PC-9 (cell line): Measurements from ENCODE around the gene EYS. TPM values are rescaled to one million over a fixed set of nuclear protein-coding genes. Genes with fewer than 3 reads are reported as not detected.

ENCODE experiments used
- BruUV-seq: library from RNA; stranded (reverse); fragments of 400-500 nt; replicated peaks from 2 replicates; lab custom pipeline; 2021; lab: Mats Ljungman, UMichigan
- CTCF ChIA-PET: fragments of 300-600 bp; sonication (Branson Sonifier 250); formaldehyde crosslinking; loops from one replicate; lab custom pipeline; 2022; ENCODE audit warnings: antibody characterized with exemption; lab: Charles Lee
- POLR2A ChIA-PET: fragments of 300-600 bp; sonication (Branson Sonifier 250); formaldehyde crosslinking; loops from one replicate; lab custom pipeline; 2022; ENCODE audit warnings: antibody characterized with exemption; ENCODE audit not compliant: unreplicated experiment; lab: Charles Lee
- DNase-seq, 2 experiments: peaks; one replicate each; pipeline versions ENCODE4 v3.0.0 to v3.0.0-alpha.2; 2015 to 2022; ENCODE audit warnings: mixed read lengths in 1 of 2
- H2AFZ ChIP-seq: fragments of 200-600 bp; sonication (generic); 2 replicates; pipeline ENCODE4 v1.8.1; 2017; ENCODE audit warnings: antibody characterized with exemption
- H3F3A ChIP-seq: fragments of 200-600 bp; sonication (generic); 2 replicates; pipeline ENCODE4 v1.8.1; 2017; ENCODE audit warnings: antibody characterized with exemption, mild to moderate bottlenecking, low read depth; ENCODE audit not compliant: insufficient read depth
- H3K27ac ChIP-seq: fragments of 200-600 bp; sonication (generic); 2 replicates; pipeline ENCODE4 v1.6.1; 2016; ENCODE audit warnings: mixed run types
- H3K27me3 ChIP-seq: fragments of 200-600 bp; sonication (generic); 2 replicates; pipeline ENCODE4 v1.6.1; 2016; ENCODE audit warnings: low read depth, mixed run types; ENCODE audit not compliant: insufficient read depth
- H3K36me3 ChIP-seq: fragments of 200-600 bp; sonication (generic); 2 replicates; pipeline ENCODE4 v1.6.1; 2016; ENCODE audit warnings: low read depth, mixed run types
- H3K4me1 ChIP-seq: fragments of 200-600 bp; sonication (generic); replicated peaks from 2 replicates; pipeline ENCODE4 v1.6.1; 2016; ENCODE audit warnings: mixed run types; ENCODE audit not compliant: insufficient read depth
- H3K4me2 ChIP-seq: fragments of 200-600 bp; sonication (generic); 2 replicates; pipeline ENCODE4 v1.6.1; 2017; ENCODE audit warnings: mixed run types
- H3K4me3 ChIP-seq: fragments of 200-600 bp; sonication (generic); 2 replicates; pipeline ENCODE4 v1.6.1; 2016; ENCODE audit warnings: mixed run types
- H3K79me2 ChIP-seq: fragments of 200-600 bp; sonication (generic); 2 replicates; pipeline ENCODE4 v1.6.1; 2017; ENCODE audit warnings: low read depth, mixed run types
- H3K9me2 ChIP-seq: fragments of 200-600 bp; sonication (generic); 2 replicates; pipeline ENCODE4 v1.8.1; 2017; ENCODE audit warnings: mild to moderate bottlenecking; ENCODE audit not compliant: insufficient read depth
- H3K9me3 ChIP-seq: fragments of 200-600 bp; sonication (generic); 2 replicates; pipeline ENCODE4 v1.8.1; 2016; ENCODE audit warnings: low read depth; ENCODE audit not compliant: insufficient read depth
- H4K20me1 ChIP-seq: fragments of 200-600 bp; sonication (generic); 2 replicates; pipeline ENCODE4 v1.8.1; 2017; ENCODE audit not compliant: insufficient read depth
- CTCF ChIP-seq: fragments of 200-600 bp; sonication (generic); conservative IDR thresholded peaks from 2 replicates; pipeline ENCODE4 v1.6.1; 2017; ENCODE audit warnings: mixed run types, antibody characterized with exemption, mild to moderate bottlenecking, moderate library complexity
- EZH2 ChIP-seq: fragments of 200-600 bp; sonication (generic); IDR thresholded peaks from 2 replicates; pipeline ENCODE4 v1.8.0; 2017; ENCODE audit warnings: antibody characterized with exemption, low read depth
- intact Hi-C: fragments of 100-400 bp; cut with micrococcal nuclease; formaldehyde crosslinking; loops from one replicate; pipeline ENCODE4 v1.10.0; 2022; ENCODE audit not compliant: unreplicated experiment
- total RNA-seq: library from RNA; stranded (reverse); gene quantifications from 2 replicates; pipeline ENCODE4 v1.2.3, GENCODE V29; 2021

EYS gene
- total RNA-seq, 1 experiment from 2014 or later, result not detected

- Histone ChIP-seq H3K4me1 (no peaks in the 10 kb centered on the region), H3K4me3 (no peak overlapping the region)
- DNase-seq, result no peak
These were observed 1323.7 kb downstream of the EYS start for GRCh38 chr6:64383277-64383676.

GRCh38 chr6:64376394-64376793 is 1330.6 kb downstream of the EYS start:
- no peak overlapping the region for H3K4me2 ChIP-seq
- POLR2A ChIA-PET, result no interaction called here
- no peak overlapping the region for H3K4me3 ChIP-seq
- no peaks in the 10 kb centered on the region for H4K20me1 ChIP-seq
- no peak overlapping the region for H2AFZ ChIP-seq
- H3K4me1 ChIP-seq, result no peaks in the 10 kb centered on the region
- no peaks in the 10 kb centered on the region for H3K9me2 ChIP-seq
- H3K79me2 ChIP-seq, result no peaks in the 10 kb centered on the region
- no peak for DNase-seq
- H3K36me3 ChIP-seq, result no peaks in the 10 kb centered on the region
- BruUV-seq, result no TSS peak
- H3K27ac ChIP-seq, result no peak overlapping the region
- intact Hi-C loops, result no loop called here
- CTCF ChIA-PET, result no interaction called here
- no peaks in the 10 kb centered on the region for H3K27me3 ChIP-seq
- TF ChIP-seq CTCF, result no peak
- TF ChIP-seq EZH2, result no peak
- no peaks in the 10 kb centered on the region for H3K9me3 ChIP-seq
- no peaks in the 10 kb centered on the region for H3F3A ChIP-seq

More at GRCh38 chr6:64383277-64383676, 1323.7 kb downstream of the EYS start:
- Histone ChIP-seq H3K27me3 (no peaks in the 10 kb centered on the region), H3K9me2 (no peaks in the 10 kb centered on the region), H3K9me3 (no peaks in the 10 kb centered on the region), H4K20me1 (no peaks in the 10 kb centered on the region), H3F3A (no peaks in the 10 kb centered on the region), H3K27ac (no peak overlapping the region), H2AFZ (no peak overlapping the region), H3K79me2 (no peaks in the 10 kb centered on the region), H3K36me3 (no peaks in the 10 kb centered on the region), H3K4me2 (no peak overlapping the region)
- CTCF ChIA-PET, result no interaction called here
- intact Hi-C loops, result no loop called here
- POLR2A ChIA-PET, result no interaction called here
- BruUV-seq, result no TSS peak
- TF ChIP-seq CTCF (no peak), EZH2 (no peak)

GRCh38 chr6:64357430-64357829 is 1349.6 kb downstream of the EYS start:
- Histone ChIP-seq H3K9me3 (no peaks in the 10 kb centered on the region), H3K27ac (no peak overlapping the region), H3K36me3 (no peaks in the 10 kb centered on the region), H3K4me2 (no peak overlapping the region), H3K27me3 (no peaks in the 10 kb centered on the region), H3K4me1 (no peaks in the 10 kb centered on the region), H3K9me2 (no peaks in the 10 kb centered on the region; the same call in 1 of the 2 replicates), H3K4me3 (no peak overlapping the region), H4K20me1 (no peaks in the 10 kb centered on the region), H3F3A (no peaks in the 10 kb centered on the region), H3K79me2 (no peaks in the 10 kb centered on the region), H2AFZ (no peak overlapping the region)
- DNase-seq, result no peak
- intact Hi-C loops, result no loop called here
- BruUV-seq, result no TSS peak
- ChIA-PET CTCF (no interaction called here), POLR2A (no interaction called here)
- TF ChIP-seq CTCF, result no peak
- TF ChIP-seq EZH2, result no peak
